GM18861 (cell line): ENCODE results near the gene EXOC2.

Experiments used
- ATAC-seq: cut with Tn5 transposase; IDR thresholded peaks from one replicate; pipeline ENCODE4 v1.9.1; 2021; ENCODE audit not compliant: unreplicated experiment

EXOC2 gene

GRCh38 chr6:537114-537513, 155.8 kb downstream of the EXOC2 start:
- no peak for ATAC-seq

GRCh38 chr6:530425-530824, 162.5 kb downstream of the EXOC2 start:
- ATAC-seq: no peak

GRCh38 chr6:528989-529388, 163.9 kb downstream of the EXOC2 start:
- no peak for ATAC-seq

GRCh38 chr6:527989-528673, 164.8 kb downstream of the EXOC2 start:
- ATAC-seq: no peak

GRCh38 chr6:524803-525202, 168.1 kb downstream of the EXOC2 start:
- no peak for ATAC-seq

GRCh38 chr6:520820-521219, 172.1 kb downstream of the EXOC2 start:
- no peak for ATAC-seq

- no peak for ATAC-seq
These were observed 174.7 kb downstream of the EXOC2 start for GRCh38 chr6:518218-518617.

GRCh38 chr6:516213-516612, 176.7 kb downstream of the EXOC2 start:
- no peak for ATAC-seq

GRCh38 chr6:515267-515666, 177.7 kb downstream of the EXOC2 start:
- ATAC-seq: no peak

GRCh38 chr6:514396-514978, 178.5 kb downstream of the EXOC2 start:
- ATAC-seq: no peak

GRCh38 chr6:513961-514360, 179.0 kb downstream of the EXOC2 start:
- no peak for ATAC-seq

GRCh38 chr6:513058-513457, 179.9 kb downstream of the EXOC2 start:
- no peak for ATAC-seq

GRCh38 chr6:511488-512137, 181.3 kb downstream of the EXOC2 start:
- no peak for ATAC-seq

- ATAC-seq: no peak
These were observed 183.3 kb downstream of the EXOC2 start for GRCh38 chr6:509676-510075.

GRCh38 chr6:508614-509013, 184.3 kb downstream of the EXOC2 start:
- ATAC-seq: no peak

GRCh38 chr6:508006-508405, 184.9 kb downstream of the EXOC2 start:
- no peak for ATAC-seq

- no peak for ATAC-seq
These were observed 185.9 kb downstream of the EXOC2 start for GRCh38 chr6:506920-507622.

- ATAC-seq: no peak
These were observed 186.4 kb downstream of the EXOC2 start for GRCh38 chr6:506508-506907.

GRCh38 chr6:505374-505773, 187.6 kb downstream of the EXOC2 start:
- no peak for ATAC-seq

- ATAC-seq: no peak
These were observed 188.4 kb downstream of the EXOC2 start for GRCh38 chr6:504446-504980.

- no peak for ATAC-seq
These were observed 189.2 kb downstream of the EXOC2 start for GRCh38 chr6:503610-504362.
